HG02970 (cell line): ENCODE results near the gene MKRN3.

Experiments
- ATAC-seq: cut with Tn5 transposase; IDR thresholded peaks from one replicate; pipeline ENCODE4 v1.9.1; 2021; ENCODE audit warnings: mild to moderate bottlenecking, moderate library complexity, moderate number of reproducible peaks; ENCODE audit not compliant: unreplicated experiment, low FRiP score

The MKRN3 gene

GRCh38 chr15:23565395-23566070, at the start of gene MKRN3:
Gene MKRN3, plus strand, starts transcription at chr15:23565674. Its CDS starts 109 bp downstream, at chr15:23565783.
- no peak for ATAC-seq

DNA sequence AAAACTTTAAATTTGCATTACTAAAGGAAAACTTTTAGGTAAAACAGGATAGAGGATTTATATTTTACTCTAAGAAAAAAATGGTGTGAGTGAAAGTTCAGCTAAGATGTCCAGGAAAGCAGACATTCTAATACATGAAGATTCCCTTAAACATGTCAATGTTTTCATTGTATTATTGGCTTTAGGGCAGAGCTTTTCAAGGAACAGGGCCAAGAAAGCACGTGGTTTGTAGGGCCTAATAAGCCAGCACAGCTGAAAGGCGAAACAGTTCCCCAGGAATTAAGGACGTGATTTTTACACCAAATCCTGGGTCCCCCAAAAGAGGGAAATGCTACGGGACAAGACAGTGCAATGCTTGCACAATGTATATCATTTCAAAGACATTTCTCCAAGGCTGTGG, 48.6 kb upstream of the MKRN3 start:
- no peak for ATAC-seq

- ATAC-seq = no peak
These were observed 47.4 kb upstream of the MKRN3 start for GRCh38 chr15:23518104-23518503.

DNA sequence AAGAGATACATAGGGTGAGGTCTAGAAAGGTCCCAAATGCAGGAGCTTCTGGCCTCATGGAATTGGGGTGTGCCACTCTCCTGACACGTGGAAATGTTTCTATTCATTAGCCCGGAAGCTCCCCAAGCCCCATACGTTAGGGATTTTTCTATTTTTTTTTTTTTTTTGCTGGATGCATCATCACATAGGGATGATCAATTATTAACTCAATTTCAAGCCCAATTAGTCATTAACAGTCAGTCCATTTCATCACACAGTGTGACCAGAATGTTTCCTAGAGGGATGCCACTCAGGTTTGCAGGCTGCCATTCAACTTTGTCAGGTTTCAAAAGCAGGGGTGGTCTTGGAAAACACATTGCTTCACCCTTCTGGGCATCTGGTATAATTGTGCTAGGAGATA, 40.7 kb upstream of the MKRN3 start:
- ATAC-seq = no peak

DNA sequence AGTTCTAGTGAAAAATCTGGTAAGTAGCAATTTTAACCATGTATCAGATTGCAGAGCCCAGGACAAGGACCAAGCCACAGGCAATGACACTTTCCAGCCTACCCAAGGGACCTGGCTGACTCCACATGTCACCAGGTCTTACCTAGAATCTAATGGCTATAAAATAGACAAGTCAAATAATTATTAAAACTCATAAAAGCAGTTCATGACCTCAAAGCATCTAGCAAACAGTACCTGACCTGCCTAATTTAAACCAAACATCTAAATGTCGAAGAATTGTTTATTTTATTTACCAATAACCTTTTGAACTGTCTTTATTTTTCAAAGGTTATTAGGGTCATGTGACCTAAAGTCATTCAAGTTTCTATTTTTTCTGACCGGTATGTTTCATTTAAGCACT, 35.6 kb upstream of the MKRN3 start:
- ATAC-seq = no peak

DNA sequence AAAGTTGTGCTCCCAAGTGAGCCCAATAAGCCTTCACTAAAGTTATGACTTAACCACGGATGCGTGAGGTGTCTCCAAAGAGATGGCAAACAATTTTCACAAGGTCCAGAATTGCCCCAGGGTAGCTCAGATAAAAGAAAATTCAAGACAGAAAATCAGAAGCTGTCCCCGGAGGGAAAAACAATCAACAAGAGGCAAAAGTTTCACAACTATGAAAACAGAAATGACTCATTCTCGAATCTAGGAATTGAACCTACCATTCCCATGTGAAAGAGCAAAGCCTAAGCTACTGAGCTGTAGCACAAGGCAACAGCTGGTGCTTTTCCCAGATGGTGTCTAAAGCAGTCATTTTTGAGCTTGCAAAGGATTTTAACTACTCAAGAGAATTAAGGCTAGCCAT, 33.5 kb upstream of the MKRN3 start:
- no peak for ATAC-seq

DNA sequence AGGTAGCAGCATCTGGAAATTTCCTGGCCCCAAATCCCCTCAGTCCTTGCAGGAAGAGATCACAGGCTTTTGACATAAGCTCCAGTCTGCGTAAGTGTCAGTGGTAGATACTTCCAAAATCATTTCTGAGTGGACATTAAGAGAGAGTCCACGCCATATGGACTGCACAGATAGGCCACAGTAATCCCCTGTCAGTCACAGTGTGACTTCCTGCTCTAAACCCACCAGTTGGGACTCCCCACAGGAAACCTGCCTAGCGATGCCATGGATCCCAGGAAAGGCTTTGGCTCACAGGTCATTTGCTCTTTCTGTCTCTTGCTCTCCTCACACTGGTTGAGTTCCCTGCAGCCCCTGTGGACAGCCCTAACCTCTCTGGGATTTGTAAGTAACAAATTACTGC, 28.8 kb upstream of the MKRN3 start:
- ATAC-seq = no peak

- no peak for ATAC-seq
These were observed 26.8 kb upstream of the MKRN3 start for GRCh38 chr15:23538648-23539047.

GRCh38 chr15:23539892-23540291, 25.6 kb upstream of the MKRN3 start:
- no peak for ATAC-seq

GRCh38 chr15:23546158-23546557, 19.3 kb upstream of the MKRN3 start:
- ATAC-seq = no peak

DNA sequence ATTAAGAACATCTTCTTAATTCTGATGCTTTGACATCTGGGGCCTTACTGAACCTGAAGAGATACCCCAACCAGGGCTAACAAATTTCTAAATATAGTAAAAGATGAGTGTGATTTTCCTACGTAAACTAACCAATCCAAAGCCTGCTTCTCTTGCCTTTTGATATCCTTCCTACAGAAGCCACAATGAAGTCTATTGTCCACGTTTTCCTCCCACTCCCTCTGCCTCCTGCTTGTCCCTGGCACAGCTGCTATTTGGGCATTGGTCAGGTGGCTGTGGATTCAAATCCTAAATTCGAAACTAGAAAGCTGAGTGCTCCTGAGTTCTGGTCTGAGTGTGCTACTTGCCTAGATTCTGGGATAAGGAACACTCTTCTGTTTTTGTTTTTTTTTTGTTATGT, 17.4 kb upstream of the MKRN3 start:
- no peak for ATAC-seq

DNA sequence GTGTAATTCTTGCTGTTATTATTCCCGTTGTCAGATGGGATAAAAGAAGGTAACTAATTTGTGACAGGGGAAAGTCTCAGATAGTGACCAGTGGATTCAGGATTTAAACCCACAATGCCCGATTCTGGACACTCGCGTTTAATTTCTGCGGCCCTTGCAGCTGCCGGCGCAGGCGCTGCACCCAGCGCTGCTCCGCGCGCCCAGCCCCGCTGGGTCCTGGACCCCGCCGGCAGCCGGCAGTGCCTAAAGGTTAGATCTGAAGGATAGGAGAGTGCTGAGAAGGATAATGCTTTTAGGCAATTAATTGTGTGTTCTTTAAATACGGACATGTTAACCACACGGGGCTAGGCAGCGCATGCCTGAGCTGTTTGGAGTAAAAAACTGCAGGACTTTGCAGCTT, 3.6 kb upstream of the MKRN3 start:
- no peak for ATAC-seq

- ATAC-seq = no peak
These were observed 566 bp upstream of the MKRN3 start for GRCh38 chr15:23564821-23565394.

- ATAC-seq = no peak
These were observed 639 bp downstream of the MKRN3 start for GRCh38 chr15:23566071-23566554.

GRCh38 chr15:23566651-23567050, 1.2 kb downstream of the MKRN3 start:
- no peak for ATAC-seq

GRCh38 chr15:23567921-23568320, 2.4 kb downstream of the MKRN3 start:
- ATAC-seq = no peak

DNA sequence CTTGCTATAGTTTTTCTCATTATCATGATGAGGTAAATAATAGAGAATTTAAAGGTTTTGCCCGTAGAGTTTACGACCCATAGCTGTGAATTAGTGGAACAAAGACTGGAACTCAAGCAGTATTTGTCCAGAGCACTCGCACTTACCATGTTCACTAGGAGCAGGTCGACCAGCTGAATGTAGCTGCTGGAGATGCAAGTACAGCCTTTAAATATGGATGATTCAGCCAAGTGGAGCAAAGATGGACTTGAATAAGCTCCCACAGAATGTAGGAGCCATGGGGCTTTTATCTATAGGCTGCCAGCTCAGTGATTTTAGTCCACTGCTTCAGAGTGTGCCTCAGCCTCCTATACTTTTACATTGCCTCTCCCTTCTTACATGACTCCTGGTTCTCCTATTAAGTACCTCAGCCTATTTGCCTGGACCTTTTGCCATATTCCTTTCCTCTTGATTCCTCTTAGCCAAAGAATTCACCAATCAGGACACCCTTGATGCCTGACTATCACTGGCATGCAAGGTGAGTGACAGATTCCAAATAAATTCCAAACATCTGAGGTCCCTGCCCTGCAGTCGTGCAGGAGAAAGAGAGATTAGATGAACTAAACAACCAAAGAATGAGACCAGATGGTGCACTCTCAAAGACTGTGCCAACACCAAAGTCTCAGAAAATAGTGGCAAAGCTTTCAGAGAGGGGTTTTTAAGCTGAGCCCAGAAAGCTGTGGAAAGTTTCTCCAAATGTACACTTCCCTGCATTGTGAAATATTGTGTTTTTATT, 3.9 kb downstream of the MKRN3 start:
- ATAC-seq = no peak

GRCh38 chr15:23570486-23570885, 5.0 kb downstream of the MKRN3 start:
- no peak for ATAC-seq

- ATAC-seq = no peak
These were observed 7.4 kb downstream of the MKRN3 start for GRCh38 chr15:23572844-23573243.

GRCh38 chr15:23574742-23575141, 9.3 kb downstream of the MKRN3 start:
- ATAC-seq = no peak

DNA sequence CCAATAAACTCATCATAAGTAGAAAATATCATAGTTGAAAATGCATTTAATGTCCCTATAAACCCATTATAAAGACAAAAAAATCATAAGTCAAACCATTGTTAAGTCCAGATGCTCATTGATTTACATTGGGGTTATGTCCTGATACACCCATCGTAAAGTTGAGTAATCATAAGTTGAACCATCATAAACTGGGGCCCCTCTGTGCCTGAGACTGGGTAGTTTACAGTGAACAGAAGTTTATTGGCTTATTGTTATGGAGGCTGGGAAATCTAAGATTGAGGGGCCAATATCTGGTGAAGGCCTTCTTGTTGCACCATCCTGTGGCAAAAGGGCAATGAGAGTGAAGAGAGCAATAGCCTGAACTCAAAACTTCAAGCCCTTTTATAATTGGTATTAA, 10.6 kb downstream of the MKRN3 start:
- no peak for ATAC-seq
